NB4 (cell line): ENCODE data around the gene HMGCS1.

ENCODE experiments used
- POLR2A ChIP-seq: IDR thresholded peaks from 2 replicates; pipeline ENCODE4 v1.6.1; 2011; ENCODE audit warnings: mild to moderate bottlenecking; ENCODE audit not compliant: insufficient read length; ENCODE audit errors: extremely low read depth
- TF ChIP-seq, protein P1 (sequence below): IDR thresholded peaks from one replicate; pipeline ENCODE4 v1.5.1; 2012; ENCODE audit warnings: low read depth, low read length

DNA sequence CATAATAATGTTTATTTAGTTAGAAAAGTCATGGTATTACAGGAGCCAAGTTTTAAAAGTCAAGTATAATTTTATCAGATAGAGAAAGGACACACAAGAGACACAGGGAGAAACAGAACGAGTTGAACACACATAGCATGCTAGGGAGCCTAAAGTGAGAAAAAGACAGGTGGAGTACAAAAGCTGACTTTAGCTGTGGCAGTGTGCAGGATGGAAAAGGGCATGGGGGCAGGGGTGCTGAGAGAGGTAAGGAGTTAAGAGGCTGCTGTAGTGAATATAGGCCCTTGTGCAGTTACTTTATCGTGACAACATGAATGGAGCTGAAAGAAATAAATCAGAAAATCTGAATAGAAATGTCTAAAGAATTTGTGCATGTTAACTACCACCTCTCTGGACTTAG is 18.0 kb downstream of the HMGCS1 start:
- TF ChIP-seq, protein P1, sequence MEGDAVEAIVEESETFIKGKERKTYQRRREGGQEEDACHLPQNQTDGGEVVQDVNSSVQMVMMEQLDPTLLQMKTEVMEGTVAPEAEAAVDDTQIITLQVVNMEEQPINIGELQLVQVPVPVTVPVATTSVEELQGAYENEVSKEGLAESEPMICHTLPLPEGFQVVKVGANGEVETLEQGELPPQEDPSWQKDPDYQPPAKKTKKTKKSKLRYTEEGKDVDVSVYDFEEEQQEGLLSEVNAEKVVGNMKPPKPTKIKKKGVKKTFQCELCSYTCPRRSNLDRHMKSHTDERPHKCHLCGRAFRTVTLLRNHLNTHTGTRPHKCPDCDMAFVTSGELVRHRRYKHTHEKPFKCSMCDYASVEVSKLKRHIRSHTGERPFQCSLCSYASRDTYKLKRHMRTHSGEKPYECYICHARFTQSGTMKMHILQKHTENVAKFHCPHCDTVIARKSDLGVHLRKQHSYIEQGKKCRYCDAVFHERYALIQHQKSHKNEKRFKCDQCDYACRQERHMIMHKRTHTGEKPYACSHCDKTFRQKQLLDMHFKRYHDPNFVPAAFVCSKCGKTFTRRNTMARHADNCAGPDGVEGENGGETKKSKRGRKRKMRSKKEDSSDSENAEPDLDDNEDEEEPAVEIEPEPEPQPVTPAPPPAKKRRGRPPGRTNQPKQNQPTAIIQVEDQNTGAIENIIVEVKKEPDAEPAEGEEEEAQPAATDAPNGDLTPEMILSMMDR: no peak
- TF ChIP-seq POLR2A: no peak
